GM12891 (cell line): Measurements from ENCODE around the gene TIMD4.

Source experiments
- PAX5 ChIP-seq: IDR thresholded peaks from 2 replicates; pipeline ENCODE4 v1.6.1; 2011; ENCODE audit warnings: low read length, moderate library complexity, mild to moderate bottlenecking; ENCODE audit not compliant: insufficient read depth, severe bottlenecking
- POLR2A ChIP-seq: IDR thresholded peaks from 2 replicates; pipeline ENCODE4 v1.6.1; 2011; ENCODE audit warnings: low read depth, low read length, control low read depth
- POLR2AphosphoS5 ChIP-seq: IDR thresholded peaks from 2 replicates; pipeline ENCODE4 v1.6.1; 2011; ENCODE audit warnings: low read depth, low read length, control low read depth
- TAF1 ChIP-seq: IDR thresholded peaks from 2 replicates; pipeline ENCODE4 v1.6.1; 2011; ENCODE audit warnings: low read depth, low read length, control low read depth

- TF ChIP-seq POLR2A (no peak), TAF1 (no peak), POLR2AphosphoS5 (no peak), PAX5 (no peak)
Measured at GRCh38 chr5:156956321-156956720, 6.7 kb downstream of the TIMD4 start.
